ENCODE measurements around the gene PTBP3.
"Not testable (repeated sequence)": the region's sequence is repeated elsewhere in the genome, so short reads cannot be mapped to it uniquely, and the experiment has no call there.

The PTBP3 gene

GRCh38 chr9:112194969-112195431 lies 138.4 kb downstream of the PTBP3 start:
- no peak for DNase-seq

- no peak for DNase-seq
These were observed 139.7 kb downstream of the PTBP3 start for GRCh38 chr9:112193572-112194288.

DNA sequence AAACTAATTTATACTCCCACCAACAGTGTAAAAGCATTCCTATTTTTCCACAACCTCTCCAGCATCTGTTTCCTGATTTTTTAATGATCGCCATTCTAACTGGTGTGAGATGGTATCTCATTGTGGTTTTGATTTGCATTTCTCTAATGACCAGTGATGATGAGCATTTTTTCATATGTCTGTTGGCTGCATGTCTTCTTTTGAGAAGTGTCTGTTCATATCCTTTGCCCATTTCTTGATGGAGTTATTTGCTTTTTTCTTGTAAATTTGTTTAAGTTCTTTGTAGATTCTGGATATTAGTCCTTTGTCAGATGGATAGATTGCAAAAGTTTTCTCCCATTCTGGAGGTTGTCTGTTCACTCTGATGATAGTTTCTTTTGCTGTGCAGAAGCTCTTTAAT lies 143.1 kb downstream of the PTBP3 start:
- not testable (repeated sequence) for DNase-seq

DNA sequence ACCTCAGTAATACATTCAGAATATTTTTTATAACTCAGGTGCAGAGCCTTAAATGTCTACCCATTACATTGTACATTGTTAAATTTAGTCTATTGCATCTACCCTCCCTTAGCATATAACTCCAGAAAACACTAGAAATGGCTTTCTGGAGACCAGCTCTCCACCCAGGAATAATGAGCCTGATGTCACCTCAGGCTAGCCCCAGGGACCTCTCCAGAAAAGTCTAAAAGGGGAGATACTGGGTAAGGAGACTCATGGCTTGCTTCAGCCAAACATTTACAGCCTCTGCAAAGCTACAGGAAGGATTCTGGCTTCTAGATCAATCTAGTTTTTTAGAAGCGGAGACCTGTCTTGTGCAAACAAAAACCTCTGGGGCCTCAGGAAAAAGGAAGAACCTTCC lies 144.5 kb downstream of the PTBP3 start:
- no peak for DNase-seq

DNA sequence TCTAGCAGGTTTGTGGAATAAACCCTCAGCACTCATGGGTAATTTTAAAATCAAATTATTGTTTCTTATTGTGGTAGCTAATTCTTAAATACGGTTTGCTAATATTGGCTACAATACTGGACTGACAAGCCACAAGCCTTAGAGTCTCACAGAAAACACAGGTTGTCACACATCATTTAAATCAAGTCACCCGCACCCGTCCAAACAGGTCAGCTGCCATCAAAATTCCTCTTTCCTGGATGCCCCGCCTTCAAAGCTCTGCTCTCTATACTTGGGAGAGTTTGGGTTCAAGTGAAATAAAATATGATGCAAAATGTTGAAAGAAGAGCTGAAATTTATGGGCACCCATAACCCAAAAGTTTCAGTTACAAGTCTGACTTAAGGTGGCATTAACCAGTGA lies 146.0 kb downstream of the PTBP3 start:
- no peak for DNase-seq

GRCh38 chr9:112186695-112187094 lies 146.7 kb downstream of the PTBP3 start:
- no peak for DNase-seq

DNA sequence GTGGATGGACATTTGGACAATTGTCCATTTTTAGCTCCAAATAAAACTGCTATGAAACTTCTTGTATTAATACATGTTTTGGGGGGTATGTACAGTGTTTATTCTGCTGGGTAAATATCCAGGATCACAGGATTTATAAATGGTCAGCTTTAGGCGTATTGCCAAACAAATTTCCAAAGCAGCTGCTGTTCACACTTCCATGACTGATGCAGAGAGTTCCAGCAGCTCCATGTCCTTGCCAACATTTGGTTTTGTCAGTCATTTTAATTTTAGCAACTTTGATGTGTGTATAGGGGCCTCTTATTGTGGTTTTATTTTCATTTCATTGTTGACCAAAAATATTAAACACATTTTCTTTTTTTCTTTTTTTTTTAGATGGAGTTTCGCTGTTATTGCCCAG lies 148.5 kb downstream of the PTBP3 start:
- no peak for DNase-seq

DNA sequence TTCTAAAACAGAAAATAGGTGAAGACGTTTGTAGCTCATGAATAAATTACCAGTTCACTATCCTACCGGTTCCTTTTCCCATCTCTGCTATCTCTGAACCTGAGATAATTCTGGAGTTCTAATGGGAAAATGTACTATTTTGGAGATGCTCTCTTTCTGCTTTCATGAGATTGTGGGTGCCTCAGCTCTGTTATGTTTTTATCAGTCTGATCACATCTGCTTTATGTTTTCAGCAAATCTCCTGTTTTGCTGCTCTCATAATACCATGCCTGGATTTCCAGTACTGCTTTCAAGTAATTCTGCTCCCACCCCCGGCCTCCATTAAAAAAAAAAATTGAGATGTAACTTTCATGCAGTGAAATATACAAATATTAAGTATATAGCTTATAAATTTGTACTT lies 149.2 kb downstream of the PTBP3 start:
- no peak for DNase-seq

DNA sequence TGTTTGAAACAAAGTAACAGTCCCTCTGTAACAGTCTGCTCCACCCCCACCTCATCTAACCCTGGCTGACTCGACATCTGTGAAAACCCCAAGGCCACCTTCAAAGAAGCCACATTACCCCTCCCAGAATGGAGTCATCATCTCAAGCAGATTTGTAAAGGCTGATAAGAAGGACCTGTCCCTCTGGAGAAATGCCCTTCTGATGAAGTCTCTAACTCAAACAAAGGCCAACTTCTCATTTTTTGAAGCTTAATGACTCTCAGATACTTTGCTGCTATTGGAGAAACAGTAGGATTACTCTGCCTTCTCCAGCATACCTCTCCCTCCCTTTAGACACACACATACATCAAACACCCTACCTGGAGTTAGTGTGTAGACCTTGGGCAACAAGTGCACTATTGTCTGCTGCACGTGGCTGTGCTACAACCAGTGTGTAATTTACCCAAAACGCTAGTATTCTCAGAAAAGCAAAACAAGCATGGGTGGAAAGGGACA lies 153.0 kb downstream of the PTBP3 start:
- DNase-seq: peak; percentile 15 to 54

GRCh38 chr9:112179816-112180215 lies 153.6 kb downstream of the PTBP3 start:
- no peak for DNase-seq

DNA sequence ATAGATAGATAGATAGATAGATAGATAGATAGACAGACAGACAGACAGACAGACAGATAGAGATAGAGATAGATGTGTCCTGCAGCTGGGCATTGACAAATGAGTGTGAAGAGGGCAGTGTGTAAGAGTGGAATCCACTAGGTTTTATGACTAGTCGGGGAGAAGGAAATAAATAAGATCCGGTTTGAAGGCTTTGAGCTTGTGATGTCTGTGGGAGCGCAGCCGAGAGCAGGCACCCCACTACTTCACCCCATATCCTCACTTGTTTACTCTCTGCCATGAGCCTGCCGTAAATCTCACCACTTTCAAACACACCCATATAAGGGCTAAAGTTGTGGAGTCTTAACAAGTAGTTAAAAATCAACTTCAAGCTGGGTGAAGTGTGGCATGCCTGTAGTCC lies 156.9 kb downstream of the PTBP3 start:
- DNase-seq: no peak

GRCh38 chr9:112175796-112176315 lies 157.6 kb downstream of the PTBP3 start:
- no peak for DNase-seq

- peak in 1 of 2 experiments; percentile 29 for DNase-seq
These were observed 158.2 kb downstream of the PTBP3 start, which contains the start of gene SUSD1 for GRCh38 chr9:112174965-112175795. TSS of gene SUSD1 (minus strand) at chr9:112175297. CDS start at chr9:112175235, 62 bp downstream.

DNA sequence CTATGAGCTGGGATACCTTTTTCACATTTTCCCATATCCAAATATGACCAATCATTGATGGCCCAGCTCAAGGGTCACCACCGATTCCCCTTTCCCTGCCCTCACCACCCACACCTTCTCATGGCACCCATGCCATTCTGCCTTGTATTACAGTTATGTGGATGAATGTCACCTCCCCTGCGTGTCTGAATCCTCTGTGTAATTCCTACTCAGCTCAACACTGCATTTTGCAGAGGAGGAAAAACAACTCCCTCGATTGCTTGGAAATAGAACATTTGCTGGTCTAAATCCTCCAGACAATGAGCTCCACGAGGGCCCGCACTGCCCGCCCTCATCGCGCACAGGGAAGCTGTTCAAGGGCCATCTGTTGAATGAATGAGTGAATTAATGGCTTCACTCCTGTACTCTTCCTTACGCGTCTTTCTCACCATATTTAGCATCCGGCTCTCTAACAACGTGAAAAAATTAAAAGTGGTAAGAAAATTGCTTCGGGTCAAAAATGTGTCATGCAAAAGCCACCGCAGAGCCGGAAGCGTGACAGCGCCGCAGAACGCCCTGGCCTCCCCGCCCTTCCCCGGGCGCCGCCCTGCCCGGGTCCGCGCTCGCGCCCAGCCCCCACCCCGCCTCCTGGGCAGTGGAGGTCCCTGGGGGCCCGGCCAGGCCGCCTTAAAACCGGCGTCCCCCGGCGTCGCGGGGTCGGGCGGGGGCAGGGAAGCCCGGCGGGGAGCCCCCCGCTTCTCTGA lies 159.0 kb downstream of the PTBP3 start:
- DNase-seq: peak; percentile 67 to 68

- no peak for DNase-seq
These were observed 159.8 kb downstream of the PTBP3 start for GRCh38 chr9:112173489-112174221.

- DNase-seq: no peak
These were observed 162.5 kb downstream of the PTBP3 start for GRCh38 chr9:112170968-112171367.

GRCh38 chr9:112170235-112170634 lies 163.2 kb downstream of the PTBP3 start:
- DNase-seq: no peak

- no peak for DNase-seq
These were observed 164.1 kb downstream of the PTBP3 start for GRCh38 chr9:112169368-112169767.

DNA sequence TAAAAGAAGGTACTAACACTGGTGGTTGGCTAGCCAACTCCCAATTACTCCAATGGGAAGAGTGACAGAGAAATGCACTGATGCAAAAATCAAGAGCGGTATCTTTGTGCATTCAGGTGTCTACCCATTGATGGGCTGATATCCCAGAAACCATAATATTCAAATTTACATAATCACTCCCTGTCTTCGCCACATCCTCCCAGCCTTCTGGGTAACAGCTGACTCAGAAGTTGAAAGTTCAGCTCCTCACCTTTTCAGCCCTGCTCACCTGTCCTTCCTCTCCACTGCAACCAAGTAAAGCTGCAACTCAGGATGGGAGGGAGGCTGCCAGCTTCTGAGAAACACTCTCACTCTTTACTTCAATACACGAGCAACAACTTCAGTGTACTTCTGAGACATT lies 165.2 kb downstream of the PTBP3 start:
- no peak for DNase-seq
